Effector CD8-positive, alpha-beta T cell (primary cell): ENCODE results near the gene APBB3.

Experiments used
- DNase-seq: peaks from one replicate; lab custom pipeline; 2025; lab: John Stamatoyannopoulos, UW

APBB3 gene

DNA sequence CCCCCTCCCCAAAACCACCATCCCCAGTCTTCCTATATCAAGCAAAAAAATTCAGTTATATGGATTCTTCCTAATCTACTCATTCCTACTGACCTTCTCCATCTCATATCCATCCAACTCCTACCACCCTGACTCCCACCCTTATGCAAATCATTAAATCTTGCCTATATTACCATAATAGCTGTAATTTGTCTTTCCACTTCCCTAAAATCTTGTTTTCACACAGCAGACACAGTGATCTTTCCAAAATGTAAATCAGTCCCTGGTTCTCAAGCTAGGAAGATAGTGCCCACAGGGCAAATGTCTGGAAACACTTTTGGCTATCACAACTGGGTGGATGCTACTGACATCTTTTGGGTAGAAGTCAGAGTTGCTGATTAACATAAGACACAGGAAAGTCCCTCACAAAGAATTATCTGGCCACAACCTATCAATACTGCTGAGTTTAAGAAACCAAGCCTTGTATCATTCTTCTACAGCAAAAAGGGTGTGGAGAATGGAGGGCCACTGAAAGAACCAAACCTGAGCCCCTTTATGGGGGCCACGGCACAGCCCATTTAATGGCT is 8.6 kb downstream of the APBB3 start:
- DNase-seq = no peak

DNA sequence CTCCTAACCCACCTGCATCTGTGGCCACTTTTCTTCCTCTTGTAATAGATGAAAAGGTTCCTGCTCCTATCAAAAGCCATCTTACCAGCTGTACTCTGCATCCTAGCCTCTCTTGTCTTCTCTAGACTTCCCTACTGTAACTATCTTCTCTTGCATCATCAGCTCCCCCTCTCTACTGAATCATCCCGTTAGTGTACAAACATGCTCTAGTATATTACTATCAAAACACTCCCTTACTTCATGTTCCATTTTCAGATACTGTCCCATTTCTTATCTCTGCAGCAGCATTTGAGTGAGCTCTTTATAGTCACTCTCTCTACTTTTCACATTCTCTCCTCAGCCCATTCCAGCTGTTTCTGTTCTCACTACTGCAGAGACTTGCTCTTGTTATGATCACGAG is 9.9 kb downstream of the APBB3 start:
- no peak for DNase-seq

DNA sequence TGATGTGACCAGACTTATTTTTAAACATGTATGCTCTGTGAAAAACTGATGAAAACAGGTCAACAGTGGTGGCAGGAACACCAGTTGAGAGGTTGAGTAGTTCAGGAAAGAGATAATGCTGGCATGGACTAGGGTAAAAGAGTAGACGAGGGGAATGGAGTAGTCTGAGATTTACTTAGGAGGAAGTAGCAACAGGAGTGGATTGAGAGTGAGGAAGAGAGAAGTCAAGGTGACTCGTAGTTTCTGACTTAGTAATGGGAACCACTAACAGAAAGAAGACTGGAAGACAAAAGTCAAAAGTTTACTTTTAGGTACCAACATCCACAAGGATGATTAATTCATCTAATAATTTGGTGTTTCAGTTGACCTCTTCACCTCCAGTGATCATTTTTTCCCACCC is 10.7 kb downstream of the APBB3 start:
- DNase-seq = no peak

DNA sequence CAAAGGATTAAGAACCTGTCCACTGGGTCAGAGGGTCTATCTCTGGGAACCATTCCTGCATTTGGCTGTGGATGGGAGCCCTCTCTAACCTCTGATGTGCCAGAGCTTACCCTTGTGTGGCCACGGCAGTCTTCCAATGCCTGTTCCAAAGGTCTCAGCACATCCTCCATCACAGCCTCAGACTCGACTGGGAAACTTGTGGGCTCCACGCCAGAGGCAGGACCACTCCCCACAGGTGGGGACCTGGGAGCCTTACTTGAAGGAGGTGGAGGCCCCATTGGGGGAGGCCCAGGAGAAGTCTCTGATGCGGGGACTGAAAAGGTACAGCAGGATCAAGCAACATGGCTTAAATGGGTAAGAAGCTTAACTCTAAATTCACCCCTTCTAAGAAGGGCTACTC is 12.5 kb downstream of the APBB3 start:
- no peak for DNase-seq

DNA sequence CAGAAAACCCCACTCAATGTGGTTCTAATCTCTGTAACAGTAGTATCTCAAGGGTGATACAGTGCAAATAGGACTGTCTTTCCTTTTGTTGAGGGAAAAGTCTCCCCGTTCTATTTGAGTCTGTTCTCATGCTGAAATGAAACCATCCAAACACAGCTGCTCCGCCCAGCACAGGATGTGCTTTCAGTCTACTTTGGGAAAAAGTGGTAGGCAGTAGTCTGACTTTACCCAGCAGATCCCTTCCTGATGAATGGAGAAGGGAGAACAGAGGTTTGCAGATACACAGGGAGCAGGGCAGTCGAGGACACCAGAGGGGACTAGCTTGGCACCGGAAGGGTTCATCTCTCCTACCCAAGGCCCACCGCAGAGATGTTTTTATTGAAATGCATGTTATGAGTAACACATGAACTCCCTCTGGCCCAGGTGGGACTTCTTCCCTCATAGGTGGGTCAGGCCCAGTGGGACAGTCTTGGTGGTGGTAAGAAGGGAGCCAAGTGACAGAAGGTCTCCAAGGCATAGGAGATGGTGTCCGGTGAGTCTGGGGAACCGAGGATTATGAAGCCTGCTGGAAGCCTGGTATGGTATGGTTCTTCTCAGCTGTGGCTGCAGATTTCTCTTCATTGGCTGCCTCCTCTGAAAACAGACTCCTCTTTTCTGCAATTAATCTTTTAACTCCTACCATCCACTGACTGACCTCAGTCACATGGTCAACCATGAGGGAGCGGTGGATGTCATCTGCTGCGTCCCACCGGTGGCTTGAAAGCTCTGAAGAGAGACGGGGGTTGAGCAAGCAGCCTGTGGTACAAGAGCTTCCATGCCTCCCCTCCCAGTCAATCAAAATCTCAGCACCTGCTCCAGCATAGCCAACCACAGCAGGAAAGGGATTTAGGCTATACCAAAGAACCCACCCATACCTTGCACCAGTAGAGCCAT is 14.0 kb downstream of the APBB3 start:
- DNase-seq = no peak

DNA sequence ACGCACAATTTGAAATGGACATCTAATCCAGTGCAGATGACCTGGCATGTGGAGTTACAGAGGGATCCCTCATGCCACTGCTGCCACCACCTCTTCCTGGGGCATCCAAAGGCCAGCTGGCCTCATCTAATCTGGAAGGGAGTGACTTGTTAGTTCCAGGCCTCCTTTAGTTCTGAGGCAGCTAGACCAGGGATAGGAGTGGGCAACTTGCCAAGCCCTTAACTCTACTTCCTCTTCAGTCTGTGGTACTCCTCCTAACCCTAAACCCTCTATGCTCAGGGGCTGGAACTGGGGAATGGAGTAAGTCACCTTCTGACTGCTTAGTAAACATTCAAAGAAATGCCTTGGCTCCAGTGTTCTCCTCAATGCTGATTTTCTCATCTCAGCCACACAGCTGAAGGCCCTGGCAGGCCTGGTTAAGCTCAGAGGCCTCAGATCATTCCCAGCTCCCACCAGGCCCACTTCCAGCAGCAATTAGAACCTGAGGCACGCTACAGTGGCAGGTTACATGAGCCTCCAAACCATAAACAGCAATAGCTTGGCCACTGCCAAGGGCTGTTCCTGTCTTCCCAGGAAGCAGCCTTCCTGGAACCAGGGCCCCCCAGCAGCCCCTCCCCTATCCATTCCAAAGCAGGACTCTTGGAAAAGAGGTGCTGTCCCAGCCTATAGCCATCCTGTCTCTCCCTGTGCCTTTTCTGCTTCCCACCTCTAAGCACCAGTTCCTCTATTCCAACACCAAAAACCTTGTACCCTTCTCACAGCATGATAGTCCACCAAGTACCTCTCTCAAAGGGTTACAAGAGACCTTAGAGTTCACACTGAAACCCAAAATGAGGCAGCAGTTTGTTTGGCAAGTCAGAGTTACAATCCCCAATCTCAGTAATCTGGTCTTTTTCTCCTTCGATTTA is 14.9 kb downstream of the APBB3 start:
- DNase-seq = no peak

DNA sequence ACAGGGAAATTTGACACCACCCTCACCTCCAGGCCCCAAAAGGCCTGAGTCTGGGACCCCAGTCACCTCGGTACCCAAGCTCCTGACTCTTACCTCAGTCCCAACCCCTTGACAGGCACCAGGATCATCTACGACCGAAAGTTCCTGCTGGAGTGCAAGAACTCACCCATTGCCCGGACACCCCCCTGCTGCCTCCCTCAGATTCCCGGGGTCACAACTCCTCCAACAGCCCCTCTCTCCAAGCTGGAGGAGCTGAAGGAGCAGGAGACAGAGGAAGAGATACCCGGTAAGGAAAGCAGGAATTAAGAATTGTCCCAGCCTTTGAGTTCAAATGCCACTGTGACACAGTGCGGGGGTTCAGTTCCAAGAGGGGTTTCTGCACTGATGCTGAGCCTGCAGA is 15.6 kb downstream of the APBB3 start:
- no peak for DNase-seq

DNA sequence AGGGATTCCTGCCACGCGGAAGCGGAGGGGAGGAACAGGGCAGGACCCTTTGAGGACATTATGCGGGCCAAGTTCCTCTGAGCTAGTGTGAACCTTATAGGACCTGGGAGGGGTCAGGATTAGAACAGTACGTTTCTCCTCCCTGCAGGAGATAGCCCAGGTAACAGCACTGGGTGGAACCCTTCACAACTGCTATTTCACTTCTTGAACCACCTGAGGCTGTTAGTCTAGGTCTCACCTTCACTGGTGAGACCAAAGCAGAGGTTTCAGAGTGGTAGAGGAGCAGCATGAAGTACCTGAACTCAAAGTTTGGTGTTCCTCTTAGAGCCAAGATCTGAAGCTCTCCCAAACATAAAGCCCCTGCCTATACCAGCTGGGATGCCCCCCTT is 16.1 kb downstream of the APBB3 start:
- no peak for DNase-seq

DNA sequence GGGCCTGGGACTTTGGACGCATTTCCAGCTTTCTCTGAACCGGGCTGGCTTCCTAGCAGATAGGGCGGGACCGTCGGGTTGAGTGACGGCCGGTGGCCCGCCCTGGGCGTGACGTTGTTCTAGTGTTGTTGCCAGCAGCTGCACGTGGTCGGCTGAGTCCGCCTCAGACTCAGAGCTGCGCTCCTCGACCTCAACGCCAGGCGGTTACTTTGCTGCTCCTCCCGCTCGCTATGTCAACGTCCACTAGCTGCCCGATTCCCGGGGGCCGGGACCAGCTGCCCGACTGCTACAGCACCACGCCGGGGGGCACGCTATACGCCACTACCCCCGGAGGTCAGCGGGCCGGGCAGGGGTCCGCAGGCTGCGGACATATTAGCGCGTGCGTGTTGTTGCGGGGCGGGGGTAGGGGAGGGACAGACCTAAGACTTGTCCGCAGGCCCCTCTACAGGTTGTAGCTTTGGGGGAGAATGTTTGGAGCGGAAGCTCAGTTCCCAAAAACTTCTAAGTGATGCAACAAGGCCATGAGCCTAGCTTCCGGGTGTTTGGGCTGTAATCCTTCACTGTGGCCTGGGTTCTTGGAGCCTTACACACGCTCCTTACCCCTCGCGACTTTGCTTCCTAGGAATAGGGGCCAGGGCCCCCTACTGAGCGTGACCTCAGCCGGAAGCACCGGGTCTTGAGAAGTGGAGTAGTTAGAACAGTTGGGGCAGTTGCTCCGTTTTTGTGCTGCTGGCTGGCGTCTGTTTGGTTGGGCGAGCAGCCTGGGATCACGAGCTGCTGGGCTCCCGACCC is 16.7 kb downstream of the APBB3 start, which contains the start of gene EIF4EBP3:
Gene EIF4EBP3, plus strand, starts transcription at position 155 of the 792 bp plus-strand sequence. Its CDS starts 76 bp downstream, at position 231.
- peak; percentile 74 for DNase-seq

DNA sequence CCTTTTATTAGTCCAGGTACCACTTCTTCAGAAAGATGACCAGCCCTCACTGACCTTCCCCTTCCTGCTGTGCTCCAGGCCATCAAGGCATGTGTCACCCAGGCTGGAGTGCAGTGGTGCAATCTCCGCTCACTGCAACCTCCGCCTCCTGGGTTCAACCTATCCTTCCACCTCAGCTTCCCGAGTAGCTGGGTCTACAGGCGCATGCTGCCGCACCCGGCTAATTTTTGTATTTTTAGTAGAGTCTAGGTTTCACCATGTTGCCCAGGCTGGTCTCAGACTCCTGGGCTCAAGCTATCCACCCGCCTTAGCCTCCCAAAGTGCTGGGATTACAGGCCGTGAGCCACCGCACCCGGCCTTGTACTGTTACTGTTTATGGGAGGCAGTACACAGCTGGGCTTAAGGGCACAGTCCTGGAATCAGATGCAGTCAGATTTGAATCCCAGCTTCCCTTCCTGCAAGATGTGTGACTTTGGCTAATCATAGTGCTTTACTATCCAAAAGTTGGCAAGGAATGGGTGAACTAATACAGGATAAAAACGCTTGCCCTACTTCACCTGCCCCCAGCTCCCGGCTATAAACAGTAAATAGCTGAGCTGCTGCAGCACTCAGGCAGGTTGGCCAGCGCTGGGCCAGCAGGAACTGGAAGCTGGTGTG is 17.4 kb downstream of the APBB3 start:
- no peak for DNase-seq

DNA sequence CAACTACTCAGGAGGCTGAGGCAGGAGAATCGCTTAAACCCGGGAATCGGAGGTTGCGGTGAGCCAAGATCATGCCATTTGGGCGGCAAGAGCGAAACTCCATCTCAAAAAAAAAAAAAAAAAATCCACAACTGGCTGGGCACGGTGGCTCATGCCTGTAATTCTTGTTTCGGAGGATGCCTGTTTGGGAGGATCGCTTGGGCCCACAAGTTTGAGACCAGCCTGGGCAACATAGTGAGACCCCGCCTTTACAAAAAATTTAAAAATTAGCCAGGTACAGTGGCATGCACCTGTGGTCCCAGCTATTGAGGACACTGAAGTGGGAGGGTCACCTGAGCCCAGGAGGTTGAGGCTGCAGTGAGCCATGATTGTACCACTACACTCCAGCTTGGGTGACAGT is 18.8 kb downstream of the APBB3 start:
- DNase-seq = no peak

DNA sequence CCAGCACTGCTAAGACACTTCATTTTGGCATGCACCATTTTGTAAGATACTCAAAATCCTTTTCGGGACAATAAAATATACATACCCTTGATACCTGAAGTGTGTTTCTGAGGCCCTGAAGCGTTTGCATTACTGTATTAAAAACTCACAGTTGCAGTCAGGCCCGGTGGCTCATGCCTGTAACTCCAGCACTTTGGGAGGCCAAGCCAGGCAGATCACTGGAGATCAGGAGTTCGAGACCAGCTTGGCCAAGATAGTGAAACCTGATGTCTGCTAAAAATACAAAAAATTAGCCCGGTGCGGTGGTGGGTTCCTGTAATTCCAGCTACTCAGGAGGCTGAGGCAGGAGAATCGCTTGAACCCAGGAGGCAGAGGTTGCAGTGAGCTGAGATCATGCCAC is 19.4 kb downstream of the APBB3 start:
- no peak for DNase-seq

DNA sequence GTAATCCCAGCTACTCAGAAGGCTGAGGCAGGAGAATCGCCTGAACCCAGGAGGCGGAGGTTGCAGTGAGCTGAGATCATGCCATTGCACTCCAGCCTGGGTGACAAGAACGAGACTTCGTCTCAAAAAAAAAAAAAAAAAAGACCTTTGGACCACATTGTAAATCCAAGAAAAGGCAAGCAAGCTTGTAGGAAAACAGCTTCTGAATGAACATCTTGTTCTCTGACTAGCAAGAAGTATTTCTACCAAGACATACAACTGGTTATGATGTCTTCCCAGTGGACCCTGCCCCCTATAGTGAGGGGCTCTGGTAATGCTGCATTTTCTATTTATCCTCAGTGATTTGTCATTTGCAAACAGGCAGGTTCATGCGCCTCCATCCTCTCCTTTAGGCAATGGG is 21.4 kb downstream of the APBB3 start:
- no peak for DNase-seq

DNA sequence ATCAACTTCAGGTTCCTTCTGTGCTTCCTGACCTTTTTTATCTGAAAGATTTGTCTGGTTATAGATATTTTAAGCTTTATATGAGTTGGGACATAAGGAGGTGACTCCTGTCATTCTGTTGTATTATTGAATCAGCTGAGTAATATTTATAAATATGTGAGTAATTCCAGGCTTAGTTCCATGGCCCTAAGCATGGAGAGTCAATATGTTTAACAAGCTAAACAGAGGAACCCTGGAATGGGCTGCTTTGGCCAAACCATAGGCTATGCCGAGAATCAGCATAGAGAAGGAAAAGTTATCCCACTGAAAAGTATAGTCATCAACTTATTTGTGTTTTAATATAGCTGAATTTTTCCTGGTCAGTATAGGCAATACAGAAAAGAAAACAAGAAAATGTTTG is 24.2 kb downstream of the APBB3 start:
- DNase-seq = no peak

DNA sequence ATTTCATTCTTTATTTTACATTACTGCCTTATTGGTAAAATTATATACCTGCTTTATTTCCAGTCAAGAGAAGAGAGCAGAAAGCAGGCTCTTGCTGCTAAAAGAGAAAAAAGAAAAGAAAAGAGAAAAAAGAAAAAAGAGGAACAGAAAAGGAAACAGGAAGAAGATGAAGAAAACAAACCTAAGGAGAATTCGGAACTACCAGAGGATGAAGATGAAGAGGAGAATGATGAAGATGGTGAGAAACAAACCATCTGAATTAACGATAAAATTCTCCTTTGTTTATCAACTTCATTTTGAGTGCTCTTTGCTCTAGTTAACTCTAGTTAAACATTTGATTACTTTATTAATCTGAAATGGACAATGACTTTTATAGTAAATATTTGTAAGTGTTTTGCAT is 40.4 kb downstream of the APBB3 start:
- DNase-seq = no peak

DNA sequence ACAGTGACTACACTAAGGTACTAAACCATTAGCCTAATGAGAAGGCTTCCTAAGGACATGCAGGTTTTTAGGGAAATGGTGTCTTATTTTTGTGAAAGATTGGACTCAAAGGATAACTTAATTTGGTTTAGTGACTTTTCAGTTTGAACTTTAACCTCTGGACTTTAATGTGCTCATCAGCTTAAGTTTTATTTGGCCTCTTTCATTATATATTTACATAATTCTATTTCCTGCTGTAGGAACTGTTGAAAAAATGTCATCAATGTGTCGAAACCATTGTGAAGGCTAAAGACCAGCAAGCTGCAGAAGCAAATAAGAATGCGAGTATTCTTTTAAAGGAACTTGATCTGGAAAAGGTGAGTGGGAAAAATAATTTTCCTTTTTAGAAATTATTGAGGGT is 51.3 kb downstream of the APBB3 start:
- no peak for DNase-seq

DNA sequence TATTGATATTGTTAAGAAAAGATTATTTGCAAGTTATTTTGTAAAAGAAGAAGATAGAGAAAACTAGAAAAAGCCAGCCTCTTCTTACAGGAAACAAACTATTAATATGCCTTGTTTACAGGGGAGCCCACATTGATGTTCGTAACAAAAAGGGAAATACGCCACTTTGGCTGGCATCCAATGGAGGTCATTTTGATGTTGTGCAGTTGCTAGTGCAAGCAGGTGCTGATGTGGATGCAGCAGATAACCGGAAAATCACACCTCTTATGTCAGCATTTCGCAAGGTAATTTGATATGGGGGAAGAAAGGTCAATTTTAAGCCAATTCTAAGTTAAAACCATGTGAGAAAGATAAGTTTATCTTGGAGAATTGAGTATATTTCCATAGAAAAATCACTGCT is 54.5 kb downstream of the APBB3 start:
- no peak for DNase-seq
